IMR-90 (cell line): ENCODE results near the gene PRLR. TPM values are rescaled to one million over a fixed set of nuclear protein-coding genes. Genes with fewer than 3 reads are reported as not detected.
"Not testable (repeated sequence)": the region's sequence is repeated elsewhere in the genome, so short reads cannot be mapped to it uniquely, and the experiment has no call there.

Source experiments
- ATAC-seq: fragments of 200-7000 bp; cut with Tn5 transposase; 2 replicates; pipeline ENCODE4 v1.9.1; 2020; ENCODE audit warnings: low read depth, mild to moderate bottlenecking, moderate library complexity
- BruUV-seq: library from RNA; stranded (reverse); fragments of 400-500 nt; replicated peaks from 2 replicates; lab custom pipeline; 2021; lab: Mats Ljungman, UMichigan
- CTCF ChIA-PET: fragments of 300-600 bp; formaldehyde crosslinking; extraction: SDS; loops from one replicate; lab custom pipeline; 2021; ENCODE audit warnings: antibody characterized with exemption; lab: Yijun Ruan, JAX
- POLR2A ChIA-PET: fragments of 300-600 bp; sonication (Branson Sonifier 250); formaldehyde crosslinking; loops from one replicate; lab custom pipeline; 2022; ENCODE audit warnings: antibody characterized with exemption; ENCODE audit not compliant: unreplicated experiment; lab: Charles Lee
- DNase-seq: peaks from one replicate; pipeline ENCODE4 v3.0.0; 2013
- H2AFZ ChIP-seq: replicated peaks from 2 replicates; pipeline ENCODE3; 2013; ENCODE audit warnings: low read length, mild to moderate bottlenecking; ENCODE audit not compliant: poor library complexity
- H2AK5ac ChIP-seq: 2 replicates; pipeline ENCODE4 v1.6.1; 2013; ENCODE audit warnings: low read depth, low read length, inconsistent platforms
- H2AK9ac ChIP-seq: replicated peaks from 2 replicates; pipeline ENCODE3; 2013; ENCODE audit warnings: mild to moderate bottlenecking, low read depth, low read length, moderate library complexity; ENCODE audit not compliant: poor library complexity
- H2BK120ac ChIP-seq: 2 replicates; pipeline ENCODE4 v1.6.1; 2013; ENCODE audit warnings: low read depth, low read length, inconsistent platforms
- H2BK15ac ChIP-seq: 3 replicates; pipeline ENCODE4 v1.6.1; 2013; ENCODE audit warnings: low read depth, low read length, inconsistent platforms
- H2BK20ac ChIP-seq: 2 replicates; pipeline ENCODE4 v1.6.1; 2013; ENCODE audit warnings: low read depth, mild to moderate bottlenecking, inconsistent platforms, low read length, moderate library complexity
- H2BK5ac ChIP-seq: 2 replicates; pipeline ENCODE4 v1.6.1; 2013; ENCODE audit warnings: mild to moderate bottlenecking, low read depth, low read length, inconsistent platforms; ENCODE audit not compliant: poor library complexity, severe bottlenecking
- H3K14ac ChIP-seq: replicated peaks from 2 replicates; pipeline ENCODE4 v1.6.1; 2013; ENCODE audit warnings: low read depth, low read length, inconsistent platforms
- H3K18ac ChIP-seq: 2 replicates; pipeline ENCODE4 v1.6.1; 2013; ENCODE audit warnings: low read depth, low read length, control low read depth
- H3K23ac ChIP-seq: 2 replicates; pipeline ENCODE4 v1.6.1; 2013; ENCODE audit warnings: low read depth, low read length, inconsistent platforms
- H3K27ac ChIP-seq: 2 replicates; pipeline ENCODE4 v1.5.1; 2013; ENCODE audit warnings: mild to moderate bottlenecking, control low read depth, low read length; ENCODE audit not compliant: insufficient read depth
- H3K27me3 ChIP-seq: 2 replicates; pipeline ENCODE4 v1.6.1; 2013; ENCODE audit warnings: low read length; ENCODE audit not compliant: control insufficient read depth, insufficient read depth
- H3K36me3 ChIP-seq: 2 replicates; pipeline ENCODE4 v1.6.1; 2013; ENCODE audit warnings: low read length, mixed read lengths; ENCODE audit not compliant: control insufficient read depth, insufficient read depth
- H3K4ac ChIP-seq: 2 replicates; pipeline ENCODE4 v1.6.1; 2013; ENCODE audit warnings: low read depth, low read length, inconsistent platforms
- H3K4me1 ChIP-seq: 2 replicates; pipeline ENCODE4 v1.6.1; 2013; ENCODE audit warnings: low read length, mixed read lengths; ENCODE audit not compliant: control insufficient read depth, insufficient read depth
- H3K4me2 ChIP-seq: 2 replicates; pipeline ENCODE4 v1.6.1; 2013; ENCODE audit warnings: low read depth, mild to moderate bottlenecking, control low read depth, low read length, moderate library complexity
- H3K4me3 ChIP-seq: 2 replicates; pipeline ENCODE4 v1.5.1; 2013; ENCODE audit warnings: low read depth, mild to moderate bottlenecking, control low read depth, low read length, moderate library complexity; ENCODE audit not compliant: insufficient read depth
- H3K56ac ChIP-seq: 2 replicates; pipeline ENCODE4 v1.6.1; 2013; ENCODE audit warnings: low read length, inconsistent platforms; ENCODE audit not compliant: insufficient read depth; ENCODE audit errors: extremely low read depth
- H3K79me1 ChIP-seq, 2 experiments: 2 replicates each; pipeline ENCODE4 v1.6.1; 2013; ENCODE audit warnings: low read length in 2 of 2, inconsistent platforms in 1 of 2, low read depth in 1 of 2
- H3K9ac ChIP-seq: 2 replicates; pipeline ENCODE4 v1.6.1; 2013; ENCODE audit warnings: low read depth, low read length, control low read depth
- H3K9me1 ChIP-seq: 2 replicates; pipeline ENCODE4 v1.6.1; 2013; ENCODE audit warnings: low read length, inconsistent platforms; ENCODE audit not compliant: insufficient read depth
- H3K9me3 ChIP-seq: 2 replicates; pipeline ENCODE4 v1.6.1; 2013; ENCODE audit warnings: low read length; ENCODE audit not compliant: control insufficient read depth, insufficient read depth
- H4K20me1 ChIP-seq: 2 replicates; pipeline ENCODE4 v1.6.1; 2013; ENCODE audit warnings: low read length, inconsistent platforms; ENCODE audit not compliant: insufficient read depth
- H4K5ac ChIP-seq: 2 replicates; pipeline ENCODE4 v1.6.1; 2013; ENCODE audit warnings: mild to moderate bottlenecking, low read depth, low read length, control low read depth
- H4K8ac ChIP-seq, 2 experiments: 2 replicates each; pipeline ENCODE4 v1.6.1; 2013; ENCODE audit warnings: low read depth in 2 of 2, low read length in 2 of 2, control low read depth in 1 of 2, inconsistent platforms in 1 of 2
- H4K91ac ChIP-seq: 2 replicates; pipeline ENCODE4 v1.6.1; 2013; ENCODE audit warnings: low read depth, low read length, inconsistent platforms; ENCODE audit not compliant: insufficient read depth
- CEBPB ChIP-seq: IDR thresholded peaks from 2 replicates; pipeline ENCODE4 v1.6.1; 2012; ENCODE audit warnings: low read depth, low read length, improper control_type of control experiment
- NFE2L2 ChIP-seq: fragments of 150-350 bp; IDR thresholded peaks from 2 replicates; pipeline ENCODE4 v1.6.1; 2016; ENCODE audit warnings: low read depth, mild to moderate bottlenecking, low read length
- RFX5 ChIP-seq: IDR thresholded peaks from 2 replicates; pipeline ENCODE4 v1.8.0; 2012; ENCODE audit warnings: low read depth, mild to moderate bottlenecking, low read length, moderate library complexity
- WGBS, 2 experiments: methylation state at CpG; one replicate each; pipeline versions ENCODE4 v1.1.5 to v1.1.7; 2013; ENCODE audit warnings: missing lambda C conversion rate in 2 of 2; ENCODE audit not compliant: insufficient read length in 1 of 2; ENCODE audit errors: extremely low coverage in 2 of 2; 5-methylcytosine and 5-hydroxymethylcytosine counted together
- dilution Hi-C: fragments of 300-500 bp; cut with HindIII; formaldehyde crosslinking; loops from one replicate; pipeline ENCODE4 v1.14.3; 2018; ENCODE audit warnings: low sequenced_read_pairs; ENCODE audit not compliant: unreplicated experiment
- in situ Hi-C: fragments of 300-500 bp; cut with MboI; formaldehyde crosslinking; loops from 3 replicates; pipeline ENCODE4 v1.14.3; 2019; ENCODE audit warnings: low sequenced_read_pairs, inconsistent platforms, mixed read lengths
- intact Hi-C: fragments of 100-400 bp; cut with micrococcal nuclease; formaldehyde crosslinking; loops from 2 replicates; pipeline ENCODE4 v1.10.0; 2022
- polyA plus RNA-seq, 3 experiments: library from polyadenylated mRNA; depleted of rRNA; stranded (reverse); fragments of >200 nt; gene quantifications; 2 replicates each; pipeline ENCODE4 v1.2.3, GENCODE V29; 2012; ENCODE audit warnings: low replicate concordance in 1 of 3
- total RNA-seq: library from RNA; depleted of rRNA; stranded (reverse); fragments of >200 nt; gene quantifications from 2 replicates; pipeline ENCODE4 v1.2.3, GENCODE V29; 2012
- TF ChIP-seq, protein P1 (sequence below): fragments of 150-350 bp; IDR thresholded peaks from 2 replicates; pipeline ENCODE4 v1.6.1; 2016; ENCODE audit warnings: low read depth, mild to moderate bottlenecking, low read length, moderate library complexity, borderline replicate concordance

PRLR gene
- total and polyA plus RNA-seq, 2 of the 4 experiments (the other 2 are of a cell fraction): 0.24 to 0.54 TPM

DNA sequence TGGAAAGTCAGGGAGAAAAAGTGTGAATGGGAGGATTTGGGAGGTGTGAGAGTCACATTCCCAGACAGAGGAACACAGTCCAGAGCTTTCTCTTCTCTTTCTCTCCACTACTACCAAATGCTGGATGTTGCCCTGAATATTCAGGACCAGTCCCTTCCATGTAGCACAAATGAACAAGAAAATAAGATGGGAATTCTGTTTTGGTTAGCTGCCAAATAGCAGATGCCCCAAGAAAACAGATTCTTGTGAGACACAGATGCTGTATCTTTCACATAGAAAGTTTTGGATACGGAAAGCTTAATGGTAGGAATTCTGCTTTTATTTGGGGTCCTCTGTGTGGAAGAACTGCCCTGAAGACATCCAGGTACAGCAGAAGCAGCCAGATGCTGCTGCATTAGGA is 37.8 kb downstream of the PRLR start (continued):
- TF ChIP-seq, protein P1, sequence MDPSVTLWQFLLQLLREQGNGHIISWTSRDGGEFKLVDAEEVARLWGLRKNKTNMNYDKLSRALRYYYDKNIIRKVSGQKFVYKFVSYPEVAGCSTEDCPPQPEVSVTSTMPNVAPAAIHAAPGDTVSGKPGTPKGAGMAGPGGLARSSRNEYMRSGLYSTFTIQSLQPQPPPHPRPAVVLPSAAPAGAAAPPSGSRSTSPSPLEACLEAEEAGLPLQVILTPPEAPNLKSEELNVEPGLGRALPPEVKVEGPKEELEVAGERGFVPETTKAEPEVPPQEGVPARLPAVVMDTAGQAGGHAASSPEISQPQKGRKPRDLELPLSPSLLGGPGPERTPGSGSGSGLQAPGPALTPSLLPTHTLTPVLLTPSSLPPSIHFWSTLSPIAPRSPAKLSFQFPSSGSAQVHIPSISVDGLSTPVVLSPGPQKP: no peak
- TF ChIP-seq CEBPB (no peak), RFX5 (no peak), NFE2L2 (no peak)

DNA sequence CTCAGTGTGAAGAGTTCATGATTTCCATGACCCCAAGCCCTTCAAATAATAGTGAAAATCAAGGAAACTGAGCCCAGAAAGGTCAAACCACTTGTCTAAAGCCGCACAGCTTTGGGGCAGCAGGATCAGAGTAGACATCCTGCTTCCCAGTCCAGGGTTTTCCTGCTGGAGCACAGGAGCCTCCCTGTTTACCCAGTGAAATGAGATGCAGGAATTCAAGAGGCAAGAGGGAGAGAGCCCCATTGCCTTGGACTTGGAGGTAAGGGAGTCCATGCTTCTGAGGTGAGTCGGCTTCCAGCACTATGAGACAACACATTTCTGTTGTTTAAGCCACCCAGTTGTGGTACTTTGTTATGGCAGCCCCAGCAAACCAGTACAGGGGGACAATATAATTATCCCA is 40.5 kb downstream of the PRLR start:
- H4K5ac ChIP-seq, ATAC-seq, DNase-seq, H2BK5ac ChIP-seq, H3K4me1 ChIP-seq, H3K9ac ChIP-seq, CTCF ChIA-PET, BruUV-seq, H3K14ac ChIP-seq, H3K18ac ChIP-seq, H3K56ac ChIP-seq, H2AFZ ChIP-seq, POLR2A ChIA-PET, H3K27ac ChIP-seq, intact Hi-C loops, H2AK5ac ChIP-seq, H3K23ac ChIP-seq, H3K4me2 ChIP-seq, in situ Hi-C loops, H3K4me3 ChIP-seq, H4K91ac ChIP-seq, dilution Hi-C loops, H2AK9ac ChIP-seq, H4K20me1 ChIP-seq, H3K4ac ChIP-seq, H4K8ac ChIP-seq, H3K79me1 ChIP-seq, H3K36me3 ChIP-seq, H2BK120ac ChIP-seq, H3K9me3 ChIP-seq, H2BK15ac ChIP-seq, H2BK20ac ChIP-seq, H3K9me1 ChIP-seq: not testable (repeated sequence)
- peaks cover 48% of the 10 kb centered on the region for H3K27me3 ChIP-seq
- no CpG with 5 or more reads among the region's 2 CpGs for WGBS, 2 experiments
